RWPE2 (cell line): ENCODE results near the gene SYT7.

Experiments used
- ATAC-seq: fragments of 200-7000 bp; cut with Tn5 transposase; 3 replicates; pipeline ENCODE4 v1.9.1; 2021; ENCODE audit warnings: low read depth
- DNase-seq: peaks from one replicate; pipeline ENCODE4 v3.0.0-alpha.2; 2020; ENCODE audit warnings: low spot score
- H3K27ac ChIP-seq: fragments of 450-650 bp; 2 replicates; pipeline ENCODE4 v1.5.1; 2017; ENCODE audit warnings: mild to moderate bottlenecking; ENCODE audit not compliant: poor library complexity, severe bottlenecking
- H3K27me3 ChIP-seq: fragments of 250-450 bp; sonication (Bioruptor Pico); 2 replicates; pipeline ENCODE4 v1.5.1; 2021; ENCODE audit warnings: mild to moderate bottlenecking, moderate library complexity; ENCODE audit not compliant: insufficient read depth, poor library complexity, severe bottlenecking
- H3K36me3 ChIP-seq: fragments of 250-450 bp; sonication (Bioruptor Pico); 2 replicates; pipeline ENCODE4 v1.5.1; 2020; ENCODE audit warnings: low read depth, mild to moderate bottlenecking, moderate library complexity
- H3K4me1 ChIP-seq: fragments of 250-450 bp; sonication (Bioruptor Pico); 2 replicates; pipeline ENCODE4 v1.5.1; 2021; ENCODE audit warnings: mild to moderate bottlenecking, moderate library complexity; ENCODE audit not compliant: insufficient read depth, poor library complexity, severe bottlenecking
- H3K4me3 ChIP-seq: fragments of 250-450 bp; sonication (Bioruptor Pico); 2 replicates; pipeline ENCODE4 v1.5.1; 2021; ENCODE audit warnings: mild to moderate bottlenecking, moderate library complexity; ENCODE audit not compliant: severe bottlenecking
- H3K9me3 ChIP-seq: fragments of 250-450 bp; sonication (Bioruptor Pico); 2 replicates; pipeline ENCODE4 v1.5.1; 2021; ENCODE audit warnings: mild to moderate bottlenecking, moderate library complexity; ENCODE audit not compliant: severe bottlenecking
- CTCF ChIP-seq: fragments of 450-650 bp; IDR thresholded peaks from one replicate; pipeline ENCODE4 v1.5.1; 2017; ENCODE audit warnings: mild to moderate bottlenecking, moderate library complexity; ENCODE audit not compliant: poor library complexity, severe bottlenecking

The SYT7 gene

GRCh38 chr11:61529537-61530225, 51.2 kb downstream of the SYT7 start:
- H3K4me1 ChIP-seq: no peaks in the 10 kb centered on the region
- ATAC-seq (no peak), DNase-seq (no peak)
- no peak overlapping the region for H3K27ac ChIP-seq
- TF ChIP-seq CTCF: no peak
- no peaks in the 10 kb centered on the region for H3K9me3 ChIP-seq
- H3K36me3 ChIP-seq: no peaks in the 10 kb centered on the region
- H3K27me3 ChIP-seq: no peaks in the 10 kb centered on the region
- H3K4me3 ChIP-seq: no peak overlapping the region

- ATAC-seq: no peak
- no peaks in the 10 kb centered on the region for H3K4me1 ChIP-seq
- no peak for TF ChIP-seq CTCF
- H3K27ac ChIP-seq: no peak overlapping the region
- no peaks in the 10 kb centered on the region for H3K9me3 ChIP-seq
- H3K27me3 ChIP-seq: no peaks in the 10 kb centered on the region
- H3K4me3 ChIP-seq: no peak overlapping the region
- no peak for DNase-seq
- no peaks in the 10 kb centered on the region for H3K36me3 ChIP-seq
These were observed 52.8 kb downstream of the SYT7 start for GRCh38 chr11:61528114-61528513.

GRCh38 chr11:61526956-61527731, 53.7 kb downstream of the SYT7 start:
- H3K36me3 ChIP-seq: no peaks in the 10 kb centered on the region
- no peaks in the 10 kb centered on the region for H3K4me1 ChIP-seq
- no peak for TF ChIP-seq CTCF
- ATAC-seq (no peak), DNase-seq (no peak)
- H3K4me3 ChIP-seq: no peak overlapping the region
- H3K27me3 ChIP-seq: no peaks in the 10 kb centered on the region
- no peaks in the 10 kb centered on the region for H3K9me3 ChIP-seq
- H3K27ac ChIP-seq: no peak overlapping the region

GRCh38 chr11:61526229-61526628, 54.6 kb downstream of the SYT7 start:
- no peak for TF ChIP-seq CTCF
- Histone ChIP-seq H3K4me3 (no peak overlapping the region), H3K27me3 (no peaks in the 10 kb centered on the region), H3K27ac (no peak overlapping the region), H3K9me3 (no peaks in the 10 kb centered on the region), H3K4me1 (no peaks in the 10 kb centered on the region), H3K36me3 (no peaks in the 10 kb centered on the region)
- ATAC-seq (no peak), DNase-seq (no peak)
